Ishikawa (cell line): ENCODE results near the gene PNPO.

Source experiments
- CEBPB ChIP-seq: IDR thresholded peaks from 2 replicates; pipeline ENCODE4 v1.6.1; 2012
- CREB1 ChIP-seq: IDR thresholded peaks from 2 replicates; pipeline ENCODE4 v1.6.1; 2012; ENCODE audit warnings: low read depth
- EGR1 ChIP-seq: IDR thresholded peaks from 2 replicates; pipeline ENCODE4 v1.6.1; 2012
- EP300 ChIP-seq: IDR thresholded peaks from 2 replicates; pipeline ENCODE4 v1.6.1; 2012; ENCODE audit warnings: borderline replicate concordance
- FOXM1 ChIP-seq: IDR thresholded peaks from 2 replicates; pipeline ENCODE4 v1.6.1; 2012; ENCODE audit warnings: low read depth, borderline replicate concordance
- NFIC ChIP-seq: IDR thresholded peaks from 2 replicates; pipeline ENCODE4 v1.6.1; 2012
- RAD21 ChIP-seq: IDR thresholded peaks from 2 replicates; pipeline ENCODE4 v1.6.1; 2012; ENCODE audit warnings: low read depth
- TAF1 ChIP-seq: IDR thresholded peaks from 2 replicates; pipeline ENCODE4 v1.6.1; 2012; ENCODE audit warnings: low read depth, mild to moderate bottlenecking
- TCF12 ChIP-seq: IDR thresholded peaks from 2 replicates; pipeline ENCODE4 v1.6.1; 2012; ENCODE audit warnings: low read depth
- TEAD4 ChIP-seq: IDR thresholded peaks from 2 replicates; pipeline ENCODE4 v1.6.1; 2012
- YY1 ChIP-seq: IDR thresholded peaks from 2 replicates; pipeline ENCODE4 v1.6.1; 2012; ENCODE audit warnings: low read depth
- TF ChIP-seq, protein P1 (sequence below): IDR thresholded peaks from 2 replicates; pipeline ENCODE4 v1.6.1; 2012; ENCODE audit warnings: low read depth, mild to moderate bottlenecking
- TF ChIP-seq, protein P2 (sequence below): IDR thresholded peaks from 2 replicates; pipeline ENCODE4 v1.6.1; 2012
- TF ChIP-seq, protein P3 (sequence below): IDR thresholded peaks from 2 replicates; pipeline ENCODE4 v1.6.1; 2012

The PNPO gene

DNA sequence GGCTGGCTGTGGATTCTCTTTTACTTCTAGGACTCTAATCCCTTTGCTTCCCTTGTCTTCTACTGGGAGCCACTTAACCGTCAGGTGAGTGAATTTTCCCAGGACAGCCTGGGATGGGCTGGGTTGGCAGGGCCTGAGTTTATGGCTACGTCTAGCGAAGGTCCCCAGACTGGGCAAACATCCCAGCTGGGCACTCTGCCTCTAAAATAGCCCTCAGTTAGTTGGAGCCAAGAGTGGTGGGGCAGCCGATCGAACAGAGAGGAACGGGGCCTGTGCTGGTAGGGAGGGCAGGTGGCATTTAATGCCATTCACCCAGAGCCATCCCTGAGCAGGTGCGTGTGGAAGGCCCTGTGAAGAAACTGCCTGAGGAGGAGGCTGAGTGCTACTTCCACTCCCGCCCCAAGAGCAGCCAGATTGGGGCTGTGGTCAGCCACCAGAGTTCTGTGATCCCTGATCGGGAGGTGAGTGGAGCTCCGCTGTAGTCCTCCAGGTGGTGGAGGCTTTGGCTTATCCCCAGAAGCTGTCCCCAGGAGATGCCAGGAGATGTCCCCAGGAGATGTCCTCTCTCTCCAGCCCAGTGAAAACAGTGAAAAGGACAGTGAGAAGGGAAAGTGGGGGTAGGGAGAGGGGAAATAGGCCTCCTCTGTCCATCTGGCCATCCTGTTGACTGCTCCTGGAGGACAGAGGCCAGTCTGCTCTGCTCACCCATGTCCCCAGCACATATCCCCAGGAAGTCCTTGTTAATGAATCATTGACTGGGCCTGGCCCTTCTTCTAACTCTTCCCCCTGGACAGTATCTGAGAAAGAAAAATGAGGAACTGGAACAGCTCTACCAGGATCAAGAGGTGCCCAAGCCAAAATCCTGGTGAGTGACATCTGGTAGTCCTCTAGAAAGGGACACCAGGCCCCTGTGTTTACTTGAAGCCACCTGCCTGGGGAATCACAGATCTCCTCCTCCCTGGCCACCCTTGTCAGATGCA, 4.4 kb downstream of the PNPO start:
- TF ChIP-seq RAD21 (no peak), EGR1 (no peak), CEBPB (no peak), TAF1 (no peak)

DNA sequence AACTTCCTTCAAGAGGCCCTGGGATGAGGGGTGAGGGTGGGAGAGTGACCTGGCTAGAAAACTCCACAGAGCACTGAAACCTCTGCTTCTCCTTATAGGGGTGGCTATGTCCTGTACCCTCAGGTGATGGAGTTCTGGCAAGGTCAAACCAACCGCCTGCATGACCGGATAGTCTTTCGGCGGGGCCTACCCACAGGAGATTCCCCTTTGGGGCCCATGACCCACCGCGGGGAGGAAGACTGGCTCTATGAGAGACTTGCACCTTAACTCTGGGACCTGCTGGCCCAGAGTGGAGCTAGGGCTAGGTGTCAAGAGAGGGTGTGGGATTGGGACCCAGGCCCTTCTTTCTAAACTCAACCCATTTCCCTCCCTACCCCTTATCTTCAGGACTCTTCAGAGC, 5.1 kb downstream of the PNPO start:
- TF ChIP-seq, protein P1, sequence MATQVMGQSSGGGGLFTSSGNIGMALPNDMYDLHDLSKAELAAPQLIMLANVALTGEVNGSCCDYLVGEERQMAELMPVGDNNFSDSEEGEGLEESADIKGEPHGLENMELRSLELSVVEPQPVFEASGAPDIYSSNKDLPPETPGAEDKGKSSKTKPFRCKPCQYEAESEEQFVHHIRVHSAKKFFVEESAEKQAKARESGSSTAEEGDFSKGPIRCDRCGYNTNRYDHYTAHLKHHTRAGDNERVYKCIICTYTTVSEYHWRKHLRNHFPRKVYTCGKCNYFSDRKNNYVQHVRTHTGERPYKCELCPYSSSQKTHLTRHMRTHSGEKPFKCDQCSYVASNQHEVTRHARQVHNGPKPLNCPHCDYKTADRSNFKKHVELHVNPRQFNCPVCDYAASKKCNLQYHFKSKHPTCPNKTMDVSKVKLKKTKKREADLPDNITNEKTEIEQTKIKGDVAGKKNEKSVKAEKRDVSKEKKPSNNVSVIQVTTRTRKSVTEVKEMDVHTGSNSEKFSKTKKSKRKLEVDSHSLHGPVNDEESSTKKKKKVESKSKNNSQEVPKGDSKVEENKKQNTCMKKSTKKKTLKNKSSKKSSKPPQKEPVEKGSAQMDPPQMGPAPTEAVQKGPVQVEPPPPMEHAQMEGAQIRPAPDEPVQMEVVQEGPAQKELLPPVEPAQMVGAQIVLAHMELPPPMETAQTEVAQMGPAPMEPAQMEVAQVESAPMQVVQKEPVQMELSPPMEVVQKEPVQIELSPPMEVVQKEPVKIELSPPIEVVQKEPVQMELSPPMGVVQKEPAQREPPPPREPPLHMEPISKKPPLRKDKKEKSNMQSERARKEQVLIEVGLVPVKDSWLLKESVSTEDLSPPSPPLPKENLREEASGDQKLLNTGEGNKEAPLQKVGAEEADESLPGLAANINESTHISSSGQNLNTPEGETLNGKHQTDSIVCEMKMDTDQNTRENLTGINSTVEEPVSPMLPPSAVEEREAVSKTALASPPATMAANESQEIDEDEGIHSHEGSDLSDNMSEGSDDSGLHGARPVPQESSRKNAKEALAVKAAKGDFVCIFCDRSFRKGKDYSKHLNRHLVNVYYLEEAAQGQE, result no peak
- TF ChIP-seq, protein P2, sequence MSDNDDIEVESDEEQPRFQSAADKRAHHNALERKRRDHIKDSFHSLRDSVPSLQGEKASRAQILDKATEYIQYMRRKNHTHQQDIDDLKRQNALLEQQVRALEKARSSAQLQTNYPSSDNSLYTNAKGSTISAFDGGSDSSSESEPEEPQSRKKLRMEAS, result no peak
- TF ChIP-seq FOXM1 (no peak), EGR1 (no peak), TCF12 (no peak)

DNA sequence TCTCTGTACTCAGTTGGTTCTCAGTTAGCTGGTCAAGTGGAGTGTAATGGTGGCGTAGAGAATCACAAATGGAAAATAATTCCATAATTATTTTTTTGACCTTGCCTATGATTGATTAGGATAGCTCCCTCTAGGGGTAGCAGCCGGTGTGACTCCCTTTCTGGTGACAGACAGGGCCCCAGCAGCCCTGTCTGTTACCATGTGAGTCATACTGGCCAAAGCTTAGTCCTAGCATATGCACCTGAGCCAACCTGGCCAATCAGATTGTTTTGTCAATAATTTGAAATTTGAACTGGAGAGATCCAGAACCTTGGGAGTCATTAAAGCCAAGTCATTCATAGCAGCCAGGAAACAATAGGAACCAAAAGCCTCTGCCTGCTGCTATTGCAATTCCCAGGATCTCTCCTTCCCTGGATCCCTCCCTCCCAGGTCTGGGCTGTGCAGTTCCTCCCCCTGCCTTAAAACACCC, 5.6 kb downstream of the PNPO start:
- TF ChIP-seq CREB1 (no peak), TCF12 (0 out of 2 replicates have a peak, but pooled peaks have one; percentile 14), CEBPB (0 out of 2 replicates have a peak, but pooled peaks have one; percentile 19), FOXM1 (peak; percentile 91), RAD21 (peak; percentile 32; the same call in 1 of the 2 replicates)
- TF ChIP-seq, protein P2, result peak; percentile 38; the same call in 1 of the 2 replicates
- TF ChIP-seq, protein P3, sequence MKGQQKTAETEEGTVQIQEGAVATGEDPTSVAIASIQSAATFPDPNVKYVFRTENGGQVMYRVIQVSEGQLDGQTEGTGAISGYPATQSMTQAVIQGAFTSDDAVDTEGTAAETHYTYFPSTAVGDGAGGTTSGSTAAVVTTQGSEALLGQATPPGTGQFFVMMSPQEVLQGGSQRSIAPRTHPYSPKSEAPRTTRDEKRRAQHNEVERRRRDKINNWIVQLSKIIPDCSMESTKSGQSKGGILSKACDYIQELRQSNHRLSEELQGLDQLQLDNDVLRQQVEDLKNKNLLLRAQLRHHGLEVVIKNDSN, result peak; percentile 81
- TF ChIP-seq, protein P1, result no peak

DNA sequence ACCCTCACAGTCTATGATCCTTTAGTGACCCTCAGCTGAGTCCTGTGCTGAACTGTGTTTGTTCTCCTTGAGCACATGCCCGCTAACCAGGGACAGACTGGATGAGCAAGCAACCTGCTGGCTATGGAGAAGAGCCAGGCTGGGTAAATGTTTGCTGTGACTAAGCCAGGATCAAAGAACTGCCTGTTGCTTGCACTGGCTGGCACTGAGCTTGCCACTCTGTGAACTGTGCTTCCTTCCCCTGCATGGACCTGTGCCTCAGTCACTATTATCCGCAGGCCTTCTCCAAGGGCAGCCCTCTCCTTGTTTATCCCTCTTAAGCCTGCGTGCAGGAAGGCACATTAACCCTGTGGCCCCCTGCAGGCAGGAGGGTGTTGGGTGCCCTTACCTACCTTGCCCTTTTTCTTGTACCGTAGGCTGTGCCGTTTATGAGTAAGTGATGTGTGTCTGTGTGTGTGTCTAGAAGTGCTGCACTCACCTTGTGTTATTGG, 7.4 kb downstream of the PNPO start:
- TF ChIP-seq NFIC (no peak), EGR1 (no peak), CEBPB (no peak), RAD21 (no peak), YY1 (no peak), EP300 (no peak), CREB1 (no peak), TEAD4 (no peak), TCF12 (no peak), TAF1 (no peak), FOXM1 (no peak)
- TF ChIP-seq, protein P3, result no peak
- TF ChIP-seq, protein P2, result no peak
- TF ChIP-seq, protein P1, result no peak
